ENCODE measurements around the gene STRBP.
"Not testable (repeated sequence)": the region's sequence is repeated elsewhere in the genome, so short reads cannot be mapped to it uniquely, and the experiment has no call there.

STRBP gene

DNA sequence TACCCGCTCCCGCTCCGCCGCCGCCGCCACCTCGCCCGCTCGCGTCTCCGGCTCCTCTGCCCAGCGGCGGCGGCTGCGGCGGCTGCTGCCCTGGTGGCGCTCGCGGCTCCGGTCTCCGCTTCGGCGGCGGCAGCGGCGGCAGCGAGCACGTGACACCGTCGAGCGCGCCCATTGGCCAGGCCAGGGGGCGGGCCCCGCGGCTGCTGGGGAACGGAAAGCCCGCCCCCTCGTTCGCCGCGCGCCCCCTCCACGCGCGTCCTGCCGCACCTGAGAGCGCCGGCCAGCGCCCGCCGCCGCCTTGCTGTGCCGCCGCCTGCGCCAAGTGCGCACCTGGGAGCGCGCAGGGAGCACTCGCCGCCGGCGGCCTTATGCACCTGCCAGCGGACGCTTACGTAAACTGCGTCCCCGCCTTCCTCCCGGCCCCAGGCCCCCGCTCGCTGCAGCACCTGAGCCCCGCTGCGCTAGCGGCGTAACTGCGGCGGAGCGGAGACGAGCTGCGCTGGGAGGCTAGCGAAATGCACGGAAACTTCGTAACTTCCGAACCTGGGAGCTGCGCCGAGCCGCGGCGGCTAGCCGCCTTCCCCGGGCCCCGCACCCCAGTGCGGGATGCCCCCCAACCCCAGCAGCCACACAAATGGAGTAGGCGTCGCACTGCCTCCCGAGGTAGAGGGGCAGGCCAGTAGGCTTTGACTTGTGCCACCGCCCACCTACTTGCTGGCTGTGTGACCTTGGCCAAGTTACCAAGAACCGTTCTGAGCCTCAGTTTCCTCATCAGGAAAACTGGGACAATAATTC, at the start of gene STRBP:
STRBP (minus strand) TSS at position 122 of the 795 bp plus-strand sequence. CDS start 84,452 bp downstream, outside the sequence.
- peak in 55 of 56 donors; percentile 44 to 93 (median 84) for DNase-seq

DNA sequence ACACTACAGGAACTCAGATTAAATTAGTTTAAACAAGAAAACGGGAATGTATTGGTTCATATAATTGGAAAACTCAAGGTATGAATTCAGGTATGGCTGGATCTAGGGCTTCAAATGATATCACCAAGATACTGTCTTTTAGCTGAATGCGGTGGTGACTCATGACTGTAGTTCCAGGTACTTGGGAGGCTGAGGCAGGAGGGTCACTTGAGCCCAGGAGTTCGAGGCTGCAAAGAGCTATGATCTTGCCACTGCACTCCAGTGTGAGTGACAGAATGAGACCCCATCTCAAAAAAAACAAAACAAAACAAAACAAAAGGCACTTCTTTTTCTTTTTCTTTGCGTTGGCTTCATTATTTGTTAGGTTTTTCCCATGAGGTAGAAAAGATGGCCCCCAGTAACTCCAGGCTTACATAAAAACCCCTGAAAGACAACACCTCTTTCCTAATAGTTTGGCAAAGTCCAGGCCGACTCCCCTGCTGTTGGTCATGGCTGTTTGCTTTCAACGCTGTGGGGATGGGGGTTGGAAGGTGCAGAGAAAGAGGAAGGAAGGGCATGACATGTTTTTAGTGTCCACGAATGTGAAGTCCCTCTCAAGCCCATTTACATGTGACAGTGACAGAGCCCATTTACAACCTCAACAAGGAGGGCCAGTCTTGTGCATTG, 47.8 kb upstream of the STRBP start:
- DNase-seq, result peak in 2 of 56 donors; percentile 6 to 11

DNA sequence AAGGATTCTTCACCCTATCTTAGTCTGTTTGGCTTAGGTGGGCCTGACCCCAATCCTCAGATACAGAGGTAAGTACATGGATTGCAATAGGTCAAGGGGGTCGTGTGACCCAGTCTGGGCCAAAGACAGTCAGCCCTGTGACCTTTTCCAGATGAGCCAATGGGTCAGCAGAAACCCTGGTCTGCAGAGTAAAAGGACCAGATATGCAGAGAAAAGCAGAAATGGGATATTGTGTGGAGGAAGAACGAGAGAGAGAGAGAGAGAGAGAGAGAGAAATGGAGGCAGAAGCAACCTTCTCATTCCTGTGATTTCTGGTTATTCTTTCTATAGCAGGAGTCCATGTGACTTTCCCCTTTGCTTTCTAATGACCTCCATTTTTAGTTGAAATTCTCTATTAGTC, 47.2 kb upstream of the STRBP start:
- no peak for DNase-seq

DNA sequence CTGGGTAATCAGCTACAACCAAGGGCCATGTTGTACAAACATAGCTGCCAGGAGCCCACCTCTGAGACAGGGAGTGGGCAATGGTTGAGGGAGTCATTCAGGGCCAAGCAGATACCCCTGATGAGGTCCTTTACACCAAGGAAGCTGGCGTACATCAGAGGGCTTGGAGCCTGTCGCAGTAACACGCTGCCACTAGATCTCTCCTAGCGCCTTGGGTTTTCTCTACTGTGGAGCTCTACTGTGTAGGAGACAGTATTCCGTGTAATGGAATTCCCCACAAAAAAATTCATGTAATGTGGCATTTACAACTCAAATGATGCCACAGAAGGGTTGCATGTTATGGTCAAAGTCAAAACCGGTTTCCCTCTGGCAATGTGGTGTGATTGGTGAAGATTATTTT, 46.2 kb upstream of the STRBP start:
- no peak for DNase-seq

DNA sequence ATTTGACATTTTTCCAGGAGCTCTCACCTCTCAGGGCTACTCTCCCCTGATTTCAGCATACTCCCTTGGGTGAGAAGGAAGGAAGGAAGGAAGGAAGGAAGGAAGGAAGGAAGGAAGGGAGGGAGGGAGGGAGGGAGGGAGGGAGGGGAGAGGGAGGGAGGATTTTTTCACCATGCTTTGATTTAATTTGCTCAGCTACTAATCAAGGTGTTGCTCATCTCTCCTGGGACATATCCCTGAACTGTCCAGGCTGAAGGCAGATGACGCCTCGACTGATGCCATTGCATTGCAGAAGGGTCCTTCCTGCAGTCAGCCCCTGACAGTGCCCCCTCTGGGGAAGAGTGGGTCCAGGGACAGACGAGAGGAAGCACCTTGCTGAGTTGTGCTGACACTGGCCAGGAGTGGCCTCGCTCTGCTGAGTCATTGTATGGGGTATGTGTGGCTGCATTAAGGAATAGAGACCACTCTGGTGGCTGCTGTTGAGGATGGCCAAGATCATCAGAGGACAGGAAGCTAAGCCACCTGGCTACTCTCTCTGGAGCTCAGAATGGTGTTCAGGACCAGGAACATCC, 44.0 kb upstream of the STRBP start:
- no peak for DNase-seq

DNA sequence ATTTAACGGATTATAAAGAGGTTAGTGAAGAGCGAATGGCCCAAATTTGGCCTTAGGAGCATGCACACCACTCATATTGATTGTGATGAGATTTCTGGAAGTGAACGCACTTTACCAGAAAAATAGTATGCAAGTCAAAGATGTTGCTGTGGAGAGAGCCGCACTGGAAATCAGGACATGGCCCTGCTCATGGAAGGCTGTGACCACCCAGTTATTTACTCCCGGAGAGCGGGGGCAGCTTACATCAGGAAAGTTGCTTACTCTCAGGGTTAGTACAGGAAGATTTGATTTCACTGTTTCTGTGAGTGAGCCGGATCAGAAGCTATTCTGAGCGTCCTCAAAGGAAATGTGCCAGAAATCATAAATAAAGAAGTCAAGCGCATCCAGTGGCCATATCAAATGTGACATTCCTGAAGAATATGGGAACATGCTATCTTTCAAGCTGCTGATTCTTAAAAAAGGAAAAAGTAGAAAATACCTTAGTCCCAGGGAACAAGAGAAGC, 42.9 kb upstream of the STRBP start:
- no peak for DNase-seq

DNA sequence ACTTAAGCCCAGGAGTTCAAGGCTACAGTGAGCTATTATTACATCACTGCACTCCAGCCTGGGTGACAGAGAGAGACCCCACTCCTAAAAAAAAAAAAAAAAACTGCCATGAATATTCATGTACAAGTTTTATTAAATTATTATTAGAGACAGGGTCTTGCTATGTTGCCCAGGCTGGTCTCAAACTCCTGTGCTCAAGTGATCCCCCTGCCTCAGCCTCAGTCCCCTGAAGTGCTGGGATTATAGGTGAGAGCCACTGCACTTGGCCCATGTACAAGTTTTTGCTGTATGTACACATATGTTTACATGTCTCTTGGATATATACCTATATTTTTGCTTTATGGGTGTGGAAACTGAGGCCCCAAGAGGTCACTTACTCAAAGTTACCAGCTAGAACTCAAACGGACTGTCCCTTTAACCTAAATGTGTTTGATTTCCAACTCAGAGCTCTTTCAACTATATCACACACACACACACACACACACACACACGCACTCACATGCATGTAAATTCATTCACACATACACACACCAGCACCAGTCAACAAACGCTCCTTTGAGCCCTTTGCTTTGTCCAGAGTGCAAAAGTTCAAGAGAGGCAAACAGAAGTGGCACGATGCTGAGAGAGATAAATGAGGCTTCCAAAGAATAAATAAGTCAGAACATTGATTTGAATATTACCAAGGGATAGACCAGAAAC, 42.3 kb upstream of the STRBP start:
- DNase-seq, result no peak

DNA sequence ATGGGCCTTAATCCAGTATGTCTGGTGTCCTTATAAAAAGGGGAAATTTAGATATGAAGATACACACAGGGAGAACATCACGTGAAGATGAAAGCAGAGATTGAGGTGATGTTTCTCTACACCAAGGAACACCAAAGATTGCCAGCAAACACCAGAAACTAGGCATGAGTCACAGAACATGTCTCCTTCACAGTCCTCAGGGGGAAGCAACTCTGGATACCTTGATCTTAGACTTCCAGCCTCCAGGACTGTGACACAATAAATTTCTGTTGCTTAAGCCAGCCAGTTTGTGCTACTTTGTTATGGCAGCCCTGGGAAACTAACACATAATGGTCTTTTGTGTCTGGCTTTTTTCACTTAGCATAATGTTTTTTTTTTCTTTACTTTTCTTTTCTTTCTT, 41.2 kb upstream of the STRBP start:
- no peak for DNase-seq

DNA sequence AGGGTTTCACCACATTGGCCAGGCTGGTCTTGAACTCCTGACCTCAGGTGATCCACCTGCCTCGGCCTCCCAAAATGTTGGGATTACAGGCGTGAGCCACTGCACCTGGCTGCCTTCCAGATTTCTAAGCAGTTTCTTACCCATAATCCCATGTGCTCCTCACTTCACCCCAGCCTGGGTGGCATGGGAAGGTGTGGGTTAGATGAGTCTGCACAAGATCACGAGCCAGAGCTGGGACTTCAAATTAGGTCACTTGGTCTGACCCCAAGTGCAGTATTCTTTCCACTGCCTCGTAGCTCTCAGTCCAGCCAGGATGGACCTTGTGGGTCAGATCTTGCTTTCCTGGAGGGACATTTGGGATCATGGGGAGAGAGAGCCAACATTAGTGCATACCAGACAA, 37.5 kb upstream of the STRBP start:
- no peak for DNase-seq

DNA sequence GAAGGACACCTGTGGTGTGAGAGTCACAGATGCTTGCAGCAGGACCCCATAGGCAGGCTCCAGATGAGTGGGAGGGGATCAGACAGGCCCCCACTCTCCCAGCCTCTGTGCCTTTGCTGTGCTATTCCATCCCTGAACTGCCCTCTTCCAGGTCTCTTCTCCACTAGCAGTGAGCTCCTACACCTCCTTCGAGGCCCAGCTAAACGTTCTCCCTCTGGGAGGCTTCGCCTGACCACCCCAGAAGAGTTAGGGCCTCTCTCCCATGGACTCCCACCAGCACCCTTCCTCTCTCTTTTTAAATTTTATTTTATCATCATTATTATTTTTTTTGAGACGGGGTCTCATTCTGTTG, 35.9 kb upstream of the STRBP start:
- no peak for DNase-seq

DNA sequence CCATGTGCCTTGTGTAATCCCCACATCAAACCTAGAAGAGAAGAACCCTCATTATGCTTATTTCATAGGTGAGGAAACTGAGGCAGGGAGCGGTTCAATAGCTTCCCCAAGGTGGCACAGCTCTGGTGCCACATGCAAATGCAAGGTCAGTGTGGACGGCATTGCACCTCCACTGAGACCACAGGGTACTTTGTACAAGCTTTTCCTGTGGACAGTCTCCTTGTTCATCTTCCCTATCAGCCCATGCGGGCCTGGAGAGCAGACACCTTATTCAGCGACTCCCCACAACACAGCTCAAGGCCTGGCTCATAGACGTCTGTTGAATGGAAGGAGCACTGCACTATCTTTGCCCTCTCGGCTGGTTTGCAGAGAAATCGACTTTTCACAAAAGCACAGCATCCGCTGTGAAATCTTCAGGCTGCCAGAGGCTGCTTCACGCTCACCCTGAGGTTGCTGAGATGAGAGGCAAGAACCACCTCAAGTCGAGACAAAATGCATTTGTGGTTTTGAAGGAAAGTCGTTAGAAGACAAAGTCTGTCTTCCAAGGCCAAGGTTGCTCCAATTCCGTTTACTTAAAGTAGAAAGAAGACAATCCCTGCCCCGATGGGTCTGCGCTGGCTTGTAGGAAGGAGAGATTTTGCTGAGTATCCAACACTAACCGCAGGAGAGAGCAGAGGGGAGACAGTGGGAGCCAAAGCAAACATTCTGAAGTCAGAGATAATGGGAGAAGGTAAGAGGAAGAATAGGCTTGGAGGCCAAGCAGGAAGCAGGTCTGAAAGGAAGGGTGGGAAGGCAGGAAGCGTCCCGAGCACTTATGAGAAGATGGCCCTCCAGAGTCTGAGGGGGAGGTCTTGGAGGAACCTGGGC, 34.2 kb upstream of the STRBP start:
- no peak for DNase-seq

DNA sequence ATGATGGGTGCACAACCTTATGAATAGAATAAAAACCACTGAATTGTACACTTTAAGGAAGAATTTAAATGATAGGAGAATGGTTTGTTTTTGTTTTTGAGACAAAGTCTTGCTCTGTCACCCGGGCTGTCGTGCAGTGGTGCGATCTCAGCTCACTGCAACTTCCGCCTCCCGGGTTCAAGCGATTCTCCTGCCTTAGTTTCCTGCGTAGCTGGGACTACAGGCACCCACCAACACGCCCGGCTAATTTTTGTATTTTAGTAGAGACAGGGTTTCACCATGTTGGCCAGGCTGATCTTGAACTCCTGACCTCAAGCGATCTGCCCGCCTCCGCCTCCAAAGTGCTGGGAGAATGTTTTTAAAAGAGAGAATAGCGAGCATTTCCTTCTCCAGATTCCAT, 33.5 kb upstream of the STRBP start:
- DNase-seq, result not testable (repeated sequence)

DNA sequence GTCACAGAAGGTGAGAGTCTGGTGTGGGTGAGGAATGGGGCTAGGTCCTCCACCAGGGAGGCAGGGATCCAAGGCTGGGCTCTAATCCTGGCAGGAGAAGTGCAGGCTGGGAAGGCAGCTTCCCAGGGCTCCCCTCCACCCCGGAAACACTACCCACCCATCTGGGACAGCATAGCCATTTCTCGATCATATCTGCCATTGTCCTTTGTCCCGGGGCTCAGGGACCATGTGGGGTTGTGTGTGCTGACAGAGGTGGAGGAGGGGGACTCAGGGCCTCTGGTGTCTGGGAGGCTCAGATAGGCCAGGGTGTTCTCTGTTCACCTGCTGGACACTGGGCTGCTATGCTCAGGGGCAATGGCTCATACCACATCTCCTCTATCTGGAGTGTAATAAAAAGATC, 32.2 kb upstream of the STRBP start:
- DNase-seq, result no peak

DNA sequence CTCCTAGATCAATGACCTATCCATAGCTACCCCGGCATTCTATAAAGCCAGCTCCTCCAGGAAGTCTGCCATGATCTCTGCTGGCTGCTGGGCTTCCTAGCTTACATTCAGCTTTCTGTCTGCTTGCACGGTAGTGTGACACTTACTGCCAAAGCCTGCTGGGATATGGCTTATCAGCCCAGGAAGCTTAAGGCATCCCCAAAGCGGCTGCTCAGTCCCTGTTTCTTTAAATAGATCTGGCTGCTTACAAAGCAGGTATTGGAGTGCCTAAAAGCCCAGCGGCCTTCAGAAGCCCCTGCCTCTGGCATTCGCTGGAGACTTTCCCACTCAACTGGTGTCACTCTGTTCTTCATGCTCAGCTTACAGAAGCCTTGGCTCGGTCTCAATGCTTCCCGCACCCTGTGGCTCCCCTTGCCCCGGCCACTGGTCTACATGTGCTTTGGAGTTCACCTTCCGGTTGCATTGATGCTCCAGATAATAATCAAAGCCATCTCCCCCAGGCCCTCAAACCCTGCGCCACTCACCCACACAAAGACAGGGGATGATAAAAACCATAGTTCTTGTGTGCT, 31.3 kb upstream of the STRBP start:
- DNase-seq, result no peak

DNA sequence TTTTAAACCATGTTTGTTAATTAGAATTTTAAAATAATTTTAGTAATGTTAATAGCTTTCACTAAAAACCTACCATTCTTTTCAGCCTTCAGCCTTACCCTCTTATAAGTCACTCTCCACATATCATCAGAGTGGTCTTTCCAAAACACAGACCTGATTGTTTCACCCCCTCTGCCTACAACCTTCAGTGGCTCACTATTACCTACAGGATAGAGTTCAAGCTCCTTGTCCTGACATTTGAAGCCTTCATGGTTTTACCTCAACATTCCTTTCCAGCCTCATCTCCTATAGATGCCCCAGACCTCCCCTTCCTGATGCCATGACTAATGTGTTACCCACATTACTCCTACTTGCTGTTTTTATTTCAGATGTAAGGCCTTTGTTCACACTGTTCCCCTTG, 27.8 kb upstream of the STRBP start:
- DNase-seq, result no peak

DNA sequence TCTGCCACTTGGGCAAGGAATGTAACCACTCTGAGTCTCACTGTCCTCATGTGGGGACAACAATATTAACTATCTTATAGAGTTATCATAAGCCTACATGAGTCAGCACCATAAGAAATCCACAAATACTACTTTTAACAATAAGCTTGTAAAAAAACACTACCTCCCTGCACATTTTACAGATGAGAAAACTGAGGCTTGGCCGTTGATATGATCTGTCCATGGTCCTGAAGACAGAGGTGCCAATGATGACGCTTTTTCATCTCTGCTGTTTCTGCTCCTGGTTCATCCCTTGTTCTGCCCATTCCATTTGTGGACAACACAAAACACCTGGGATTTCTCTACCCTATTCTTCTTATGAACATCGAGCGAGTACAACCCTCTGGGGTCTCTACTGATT, 23.4 kb upstream of the STRBP start:
- no peak for DNase-seq

DNA sequence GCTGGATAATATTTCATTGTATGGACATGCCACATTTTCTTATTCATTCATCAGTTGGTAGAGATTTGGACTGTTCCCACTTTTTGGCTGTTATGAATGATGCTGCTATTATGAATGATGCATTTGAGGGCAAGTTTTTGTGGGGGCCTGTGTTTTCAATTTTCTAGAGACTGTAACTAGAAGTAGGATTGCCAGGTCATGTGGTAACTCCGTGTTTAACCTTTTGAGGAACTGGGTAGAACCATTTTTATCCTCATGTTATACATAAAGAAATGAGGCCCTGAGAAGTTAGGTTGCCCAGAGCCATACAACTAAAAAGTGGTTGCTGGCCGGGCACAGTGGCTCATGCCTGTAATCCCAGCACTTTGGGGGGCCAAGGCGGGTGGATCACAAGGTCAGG, 22.4 kb upstream of the STRBP start:
- no peak for DNase-seq

DNA sequence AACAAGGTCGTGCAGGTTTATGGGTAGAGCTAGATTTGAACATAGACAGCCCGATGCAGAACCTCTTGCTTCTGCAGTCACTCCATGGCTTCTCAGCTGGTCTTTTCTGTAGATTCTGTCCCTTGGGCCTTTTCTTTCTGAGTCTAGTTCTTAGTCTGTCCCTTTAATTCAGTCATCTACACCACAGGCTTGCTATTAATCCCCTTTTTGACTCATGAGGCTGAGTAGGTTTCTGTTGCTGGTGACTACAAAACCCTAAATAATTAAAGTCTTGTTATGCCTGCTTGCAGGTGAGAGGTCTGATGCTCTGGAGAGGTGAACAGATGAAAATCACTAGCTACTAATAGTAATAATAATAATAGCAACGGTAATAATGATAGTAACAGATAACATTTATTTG, 19.3 kb upstream of the STRBP start:
- DNase-seq, result no peak

DNA sequence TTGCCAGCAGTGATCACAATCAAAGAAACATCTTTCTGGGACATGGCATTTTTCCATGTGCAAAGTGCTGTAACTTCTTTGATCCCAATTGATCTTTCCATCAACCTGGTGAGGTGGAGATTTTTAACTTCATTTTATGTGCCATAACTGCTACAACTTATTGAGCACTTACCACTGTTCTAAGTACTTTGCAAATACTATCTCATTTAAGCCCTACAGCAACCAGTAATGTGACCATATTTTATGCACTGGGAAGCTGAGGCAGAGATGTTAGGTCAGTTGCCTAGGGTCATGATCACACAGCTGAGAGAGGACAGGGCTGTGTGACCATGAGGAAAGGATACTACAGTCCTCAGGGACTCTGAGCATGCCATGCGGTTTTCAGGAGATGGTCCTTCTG, 17.9 kb upstream of the STRBP start:
- DNase-seq, result no peak

DNA sequence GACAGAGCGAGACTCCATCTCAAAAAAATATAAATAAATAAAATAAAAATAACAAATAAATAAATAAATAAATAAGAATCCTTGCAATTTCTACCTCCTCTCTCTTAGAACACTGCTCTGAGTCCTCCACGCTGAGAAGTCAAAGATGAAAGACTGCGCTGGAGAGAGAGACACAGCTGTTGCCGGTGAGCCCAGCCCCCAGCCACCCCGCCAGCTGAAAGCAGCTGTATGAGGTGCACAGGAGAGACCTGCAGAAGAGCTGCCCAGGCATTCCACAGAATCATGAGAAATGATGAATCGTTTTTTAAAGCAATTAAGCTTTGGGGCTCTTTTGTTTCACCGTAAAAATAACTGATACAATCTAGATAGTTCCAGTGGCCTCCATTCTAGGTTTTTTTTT, 16.3 kb upstream of the STRBP start:
- DNase-seq, result no peak

DNA sequence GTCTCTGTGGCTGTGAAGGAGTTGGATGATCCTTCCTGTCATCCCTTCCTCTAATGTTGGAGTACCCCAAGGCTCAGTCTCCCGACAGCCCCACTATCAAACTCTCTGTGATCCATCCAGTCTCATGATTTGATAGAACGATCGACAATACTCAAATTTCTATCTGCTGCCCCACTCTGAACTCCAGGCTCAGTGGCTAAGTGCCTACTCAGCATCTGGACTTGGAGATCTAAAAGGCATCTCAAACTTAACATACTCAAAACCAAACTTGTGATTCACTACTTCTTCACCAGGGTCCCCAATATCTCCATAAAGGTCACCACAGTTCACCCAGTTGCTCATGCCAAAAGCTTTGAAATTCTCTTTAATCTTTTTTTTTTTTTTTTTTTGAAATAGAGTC, 15.1 kb upstream of the STRBP start:
- no peak for DNase-seq
